ENCODE measurements around the gene FBN1.

Gene FBN1

GRCh38 chr15:48478581-48478980, 166.9 kb downstream of the FBN1 start:
- Histone ChIP-seq H3K36me3 (replicated peaks; ENCODE audit: low read depth, low read length) (no peaks in the 10 kb centered on the region), H2AFZ (ENCODE audit: low read depth, low read length) (no peak overlapping the region), H3K27me3 (ENCODE audit: low read depth, low read length) (no peaks in the 10 kb centered on the region), H4K20me1 (ENCODE audit: insufficient read depth, low read length) (no peaks in the 10 kb centered on the region), H3K27ac (ENCODE audit: low read length) (no peak overlapping the region), H3K79me2 (ENCODE audit: low read length) (no peaks in the 10 kb centered on the region), H3K4me2 (ENCODE audit: low read length) (no peak overlapping the region), H3K9ac (ENCODE audit: low read length) (no peak overlapping the region), H3K4me1 (ENCODE audit: low read length) (no peaks in the 10 kb centered on the region), H3K9me3 (ENCODE audit: insufficient read depth, low read length) (no peaks in the 10 kb centered on the region), H3K4me3 (ENCODE audit: low read length) (no peak overlapping the region)
- TF ChIP-seq EZH2phosphoT487 (IDR thresholded peaks at IDR 0.05; ENCODE audit: low read depth) (no peak), CTCF (IDR thresholded peaks at IDR 0.05; ENCODE audit: low read depth, low read length) (no peak)

GRCh38 chr15:48477795-48478360, 167.6 kb downstream of the FBN1 start:
- Histone ChIP-seq H3K27ac (ENCODE audit: low read length) (no peak overlapping the region), H3K9me3 (ENCODE audit: insufficient read depth, low read length) (no peaks in the 10 kb centered on the region), H3K4me2 (ENCODE audit: low read length) (no peak overlapping the region), H4K20me1 (ENCODE audit: insufficient read depth, low read length) (no peaks in the 10 kb centered on the region), H3K27me3 (ENCODE audit: low read depth, low read length) (no peaks in the 10 kb centered on the region), H3K4me3 (ENCODE audit: low read length) (no peak overlapping the region), H3K4me1 (ENCODE audit: low read length) (no peaks in the 10 kb centered on the region), H2AFZ (ENCODE audit: low read depth, low read length) (no peak overlapping the region), H3K36me3 (replicated peaks; ENCODE audit: low read depth, low read length) (no peaks in the 10 kb centered on the region), H3K9ac (ENCODE audit: low read length) (no peak overlapping the region), H3K79me2 (ENCODE audit: low read length) (no peaks in the 10 kb centered on the region)
- TF ChIP-seq EZH2phosphoT487 (IDR thresholded peaks at IDR 0.05; ENCODE audit: low read depth) (no peak), CTCF (IDR thresholded peaks at IDR 0.05; ENCODE audit: low read depth, low read length) (no peak)

GRCh38 chr15:48475600-48476395, 169.7 kb downstream of the FBN1 start:
- Histone ChIP-seq H3K36me3 (replicated peaks; ENCODE audit: low read depth, low read length) (no peaks in the 10 kb centered on the region), H3K4me2 (ENCODE audit: low read length) (no peak overlapping the region), H2AFZ (ENCODE audit: low read depth, low read length) (no peak overlapping the region), H3K9ac (ENCODE audit: low read length) (no peak overlapping the region), H3K27me3 (ENCODE audit: low read depth, low read length) (no peaks in the 10 kb centered on the region), H3K4me1 (ENCODE audit: low read length) (no peaks in the 10 kb centered on the region), H4K20me1 (ENCODE audit: insufficient read depth, low read length) (no peaks in the 10 kb centered on the region), H3K79me2 (ENCODE audit: low read length) (no peaks in the 10 kb centered on the region), H3K27ac (ENCODE audit: low read length) (no peak overlapping the region), H3K9me3 (ENCODE audit: insufficient read depth, low read length) (no peaks in the 10 kb centered on the region), H3K4me3 (ENCODE audit: low read length) (no peak overlapping the region)
- no peak for TF ChIP-seq CTCF (IDR thresholded peaks at IDR 0.05; ENCODE audit: low read depth, low read length)
- TF ChIP-seq EZH2phosphoT487 (IDR thresholded peaks at IDR 0.05; ENCODE audit: low read depth), result no peak

- Histone ChIP-seq H3K27ac (ENCODE audit: low read length) (no peak overlapping the region), H3K9ac (ENCODE audit: low read length) (no peak overlapping the region), H4K20me1 (ENCODE audit: insufficient read depth, low read length) (no peaks in the 10 kb centered on the region), H3K9me3 (ENCODE audit: insufficient read depth, low read length) (no peaks in the 10 kb centered on the region), H3K4me3 (ENCODE audit: low read length) (no peak overlapping the region), H3K4me2 (ENCODE audit: low read length) (no peak overlapping the region), H3K79me2 (ENCODE audit: low read length) (no peaks in the 10 kb centered on the region), H3K27me3 (ENCODE audit: low read depth, low read length) (no peaks in the 10 kb centered on the region), H2AFZ (ENCODE audit: low read depth, low read length) (no peak overlapping the region), H3K4me1 (ENCODE audit: low read length) (no peaks in the 10 kb centered on the region), H3K36me3 (replicated peaks; ENCODE audit: low read depth, low read length) (no peaks in the 10 kb centered on the region)
- TF ChIP-seq CTCF (IDR thresholded peaks at IDR 0.05; ENCODE audit: low read depth, low read length) (no peak), EZH2phosphoT487 (IDR thresholded peaks at IDR 0.05; ENCODE audit: low read depth) (no peak)
Measured at GRCh38 chr15:48473667-48474066, 171.8 kb downstream of the FBN1 start.
